ENCODE results near the gene GSTA5.
A peak's percentile ranks its signal among the peaks of the same experiment; 100 is the strongest.

DNA sequence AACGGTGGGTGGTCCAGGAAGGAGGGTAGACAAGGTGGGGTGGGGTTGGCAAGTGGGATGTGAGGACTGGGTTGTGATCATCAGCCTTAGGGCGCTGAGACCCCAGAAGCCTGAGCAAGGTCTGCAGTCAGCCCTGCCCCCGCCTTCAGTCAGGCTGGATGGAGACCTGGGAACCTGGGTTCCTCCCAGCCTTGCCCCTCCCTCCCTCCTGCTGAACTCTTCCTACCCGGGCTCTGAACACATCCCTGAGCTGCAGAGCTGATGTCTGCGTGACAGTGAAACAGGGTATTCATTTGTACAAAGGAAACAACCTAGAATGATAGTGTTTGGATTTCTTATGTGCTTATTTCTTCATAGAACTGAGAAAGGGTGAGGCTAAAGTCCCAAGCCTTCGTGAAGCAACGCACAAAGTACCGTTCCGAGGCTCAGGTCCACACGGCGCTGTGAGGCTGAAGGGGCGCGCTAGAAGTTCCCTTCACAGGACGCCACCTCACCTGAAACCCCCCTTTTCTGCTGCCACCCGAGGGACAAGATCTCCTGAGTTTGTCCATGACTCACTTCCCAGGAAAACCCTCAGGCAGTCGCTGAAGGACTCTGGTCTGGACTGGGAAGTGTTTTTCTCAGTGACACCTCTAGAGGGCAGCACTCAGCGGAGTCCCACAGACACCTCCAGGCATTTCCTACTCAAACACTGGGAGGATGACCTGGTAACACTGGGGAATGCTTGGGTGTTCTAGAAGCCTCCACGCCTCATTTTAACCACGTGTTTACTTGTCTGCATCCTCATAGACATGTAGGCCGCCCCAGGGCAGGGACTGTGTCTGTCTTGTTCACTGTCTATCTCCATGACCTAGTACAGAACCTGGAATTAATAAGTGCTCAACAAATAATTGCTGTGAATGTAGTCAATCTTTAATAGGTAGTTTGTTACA lies 1.2 kb downstream of the GSTA5 start:
- TF ChIP-seq CTCF (conservative IDR thresholded peaks at IDR 0.05; ENCODE audit: low read length) (peak; percentile 82), EZH2phosphoT487 (IDR thresholded peaks at IDR 0.05; ENCODE audit: borderline replicate concordance) (no peak)

All from Loucy (cell line).